Right cardiac atrium (tissue), 5 donors: ENCODE data around the gene DNAAF5. TPM values are rescaled to one million over a fixed set of nuclear protein-coding genes. Genes with fewer than 3 reads are reported as not detected.

ENCODE experiments used
- ATAC-seq, 2 donors: fragments of 200-7000 bp; cut with Tn5 transposase; one replicate each; pipeline versions ENCODE4 v1.8.0 to v1.9.1; 2020; ENCODE audit warnings: moderate library complexity in 2 of 2, mild to moderate bottlenecking in 1 of 2
- DNase-seq, 3 donors: peaks; one replicate each; pipeline ENCODE4 v3.0.0-alpha.2; 2020
- H3K27ac ChIP-seq: one replicate; pipeline ENCODE4 v1.5.1; 2013; ENCODE audit warnings: mild to moderate bottlenecking, low read length, control low read depth, moderate library complexity
- H3K27me3 ChIP-seq: one replicate; pipeline ENCODE4 v1.6.1; 2013; ENCODE audit not compliant: control insufficient read depth, insufficient read depth
- H3K4me1 ChIP-seq: one replicate; pipeline ENCODE4 v1.6.1; 2013; ENCODE audit warnings: low read length; ENCODE audit not compliant: control insufficient read depth, insufficient read depth
- H3K4me3 ChIP-seq: one replicate; pipeline ENCODE4 v1.5.1; 2013; ENCODE audit warnings: low read length, control low read depth
- H3K9me3 ChIP-seq: one replicate; pipeline ENCODE4 v1.6.1; 2013; ENCODE audit warnings: low read length; ENCODE audit not compliant: control insufficient read depth
- WGBS: extraction: QIAGEN DNeasy Blood & Tissue Kit; methylation state at CpG from one replicate; pipeline ENCODE4 v1.1.7; 2013; 5-methylcytosine and 5-hydroxymethylcytosine counted together
- intact Hi-C, 4 donors: fragments of 100-400 bp; cut with DNase I; formaldehyde crosslinking; loops; one replicate each; pipeline versions ENCODE4 v1.11.0 to v1.14.0; 2022 to 2023
- polyA plus RNA-seq: library from polyadenylated mRNA; stranded (reverse); fragments of 200-250 nt; gene quantifications from one replicate; pipeline ENCODE4 v1.2.3, GENCODE V29; 2013
- total RNA-seq, 4 donors: library from RNA; stranded (reverse); fragmentation: NEBNext Ultra II Directional; extraction: Animal tissue kit (Norgen Biotek cat#: 25700); gene quantifications; one replicate each; pipeline ENCODE4 v1.2.1, GENCODE V29; 2021
- donor health status: healthy with polysubstance abuse.
- donor health status: DM: no; HTN: yes; CAD: no.
- donor health status: DM: no; HTN: no; CAD: no.
- donor health status: DM: no; HTN: yes; CAD: no; lungs with severe emphysema.
- donor health status: DM: yes; HTN: yes; CAD: no.

Gene DNAAF5
- total and polyA plus RNA-seq, 5 donors, result 10.2 to 20.7 (median 15.8) TPM

- intact Hi-C loops, result no loop called here
- peak; percentile 68 to 81 for ATAC-seq
Measured at GRCh38 chr7:831596-832166, 105.2 kb downstream of the DNAAF5 start.

GRCh38 chr7:832167-832967 is 105.9 kb downstream of the DNAAF5 start, which contains the start of gene SUN1:
Gene SUN1, plus strand, starts transcription at chr7:832476. Its CDS starts 49 bp downstream, at chr7:832525.
- DNase-seq (no peak), ATAC-seq (peak; percentile 3 to 51)
- intact Hi-C loops, result no loop called here
- Histone ChIP-seq H3K27ac (peak within 1 kb of the TSS; percentile 73), H3K4me3 (peak within 1 kb of the TSS; percentile 1), H3K9me3 (no peaks in the 10 kb centered on the region), H3K4me1 (peaks cover 23% of the 10 kb centered on the region), H3K27me3 (no peaks in the 10 kb centered on the region)
- 57% methylated on average over 24 of the region's 24 CpGs for WGBS

More at GRCh38 chr7:831596-832166, 105.2 kb downstream of the DNAAF5 start:
- 13% methylated on average over 7 of the region's 7 CpGs for WGBS
- peak overlapping the region; percentile 1 for H3K4me3 ChIP-seq
- H3K4me1 ChIP-seq, result peaks cover 20% of the 10 kb centered on the region
- H3K27me3 ChIP-seq, result no peaks in the 10 kb centered on the region
- no peaks in the 10 kb centered on the region for H3K9me3 ChIP-seq
- DNase-seq, result no peak
- peak overlapping the region; percentile 58 for H3K27ac ChIP-seq

DNA sequence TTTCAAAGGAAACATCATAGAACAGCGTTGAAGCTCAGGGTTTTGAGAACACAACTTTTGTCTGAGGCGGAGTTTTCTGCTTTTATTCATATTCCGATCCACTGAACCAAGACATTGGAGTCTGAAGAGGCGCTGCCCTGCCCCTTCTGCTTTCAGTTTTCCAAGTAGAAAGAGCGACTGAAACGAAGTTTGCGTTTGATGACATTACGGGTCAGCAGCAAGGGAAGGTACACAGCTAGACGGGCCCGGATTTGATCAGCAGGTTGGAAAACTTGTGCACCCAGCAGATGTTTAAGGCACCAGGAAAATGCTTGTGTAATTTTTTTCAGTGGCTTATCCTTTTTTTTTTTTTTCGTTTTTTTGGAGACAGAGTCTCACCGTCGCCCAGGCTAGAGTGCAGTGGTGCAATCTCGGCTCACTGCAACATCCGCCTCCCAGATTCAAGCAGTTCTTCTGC is 106.5 kb downstream of the DNAAF5 start:
- Histone ChIP-seq H3K27ac (peak overlapping the region; percentile 73), H3K4me3 (no peak overlapping the region), H3K4me1 (peaks cover 23% of the 10 kb centered on the region), H3K9me3 (no peaks in the 10 kb centered on the region), H3K27me3 (no peaks in the 10 kb centered on the region)
- no peak for DNase-seq
- no peak for ATAC-seq
- intact Hi-C loops, result no loop called here
- WGBS, result 91% methylated on average over 15 of the region's 15 CpGs

DNA sequence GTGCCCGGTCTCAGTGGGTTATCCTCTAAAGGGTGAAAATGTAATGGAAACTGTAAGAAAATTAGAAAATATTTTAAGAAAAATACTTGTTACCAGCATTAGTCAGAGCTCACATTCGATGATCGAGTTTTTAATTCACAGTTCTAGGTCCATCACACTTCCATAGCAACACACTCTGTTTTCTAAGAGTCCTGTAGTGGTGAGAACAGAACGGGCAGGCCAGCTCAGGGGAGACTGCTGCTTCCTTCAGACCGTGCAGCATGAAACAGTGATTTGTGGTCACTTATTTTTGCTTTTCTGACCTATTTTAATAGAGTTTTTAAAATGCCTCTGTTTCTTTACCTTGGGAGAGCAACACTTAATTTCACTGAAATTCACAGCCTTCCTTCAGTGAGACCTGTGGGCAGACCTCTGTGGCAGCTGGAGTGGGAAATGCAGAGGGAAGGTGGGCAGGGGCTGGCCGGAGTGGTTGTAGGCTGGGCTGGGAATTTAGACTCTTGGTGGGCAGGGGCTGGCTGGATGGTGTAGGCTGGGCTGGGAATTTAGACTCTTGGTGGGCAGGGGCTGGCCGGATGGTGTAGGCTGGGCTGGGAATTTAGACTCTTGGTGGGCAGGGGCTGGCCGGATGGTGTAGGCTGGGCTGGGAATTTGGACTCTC is 107.2 kb downstream of the DNAAF5 start:
- ATAC-seq (no peak), DNase-seq (no peak)
- Histone ChIP-seq H3K27me3 (no peaks in the 10 kb centered on the region), H3K4me3 (no peak overlapping the region), H3K4me1 (peaks cover 23% of the 10 kb centered on the region), H3K9me3 (no peaks in the 10 kb centered on the region), H3K27ac (peak overlapping the region; percentile 49)
- WGBS, result 83% methylated on average over 8 of the region's 8 CpGs
- intact Hi-C loops, result no loop called here

- DNase-seq (peak in 1 of 3 donors; percentile 23), ATAC-seq (no peak)
- peaks cover 23% of the 10 kb centered on the region for H3K4me1 ChIP-seq
Measured at GRCh38 chr7:834277-834676, 107.8 kb downstream of the DNAAF5 start.

DNA sequence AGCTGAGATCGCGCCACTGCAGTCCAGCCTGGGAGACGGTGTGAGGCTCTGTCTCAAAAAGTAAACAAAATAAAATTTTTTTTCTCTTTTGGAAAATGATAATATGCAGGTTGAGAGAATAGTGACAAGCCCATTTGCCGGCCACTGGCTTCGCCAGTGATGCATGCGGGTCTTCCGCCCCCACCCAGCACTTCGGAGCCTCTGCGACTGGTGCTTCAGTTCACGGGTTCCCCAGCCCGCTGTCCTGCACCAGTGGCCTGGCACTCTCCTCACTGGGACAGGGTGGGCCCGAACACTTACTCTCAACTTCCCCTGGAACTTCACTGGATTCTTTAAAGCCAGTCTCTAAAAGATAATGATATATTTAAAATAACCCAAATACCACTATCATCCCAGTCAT is 108.5 kb downstream of the DNAAF5 start:
- intact Hi-C loops, result loop anchor here in 2 of 4 donors (5.0 kb wide), 1 partner anchor 37 kb away; no protein-coding TSS in a partner anchor
- ATAC-seq, result no peak
- Histone ChIP-seq H3K9me3 (no peaks in the 10 kb centered on the region), H3K27ac (peak overlapping the region; percentile 53), H3K4me1 (peaks cover 22% of the 10 kb centered on the region), H3K4me3 (no peak overlapping the region), H3K27me3 (no peaks in the 10 kb centered on the region)
- WGBS, result 95% methylated on average over 12 of the region's 12 CpGs
- DNase-seq, result no peak

More at GRCh38 chr7:834277-834676, 107.8 kb downstream of the DNAAF5 start:
- Histone ChIP-seq H3K9me3 (no peaks in the 10 kb centered on the region), H3K27ac (peak overlapping the region; percentile 21), H3K4me3 (no peak overlapping the region), H3K27me3 (no peaks in the 10 kb centered on the region)
- WGBS, result 90% methylated on average over 12 of the region's 12 CpGs
- intact Hi-C loops, result no loop called here

- no peak overlapping the region for H3K4me3 ChIP-seq
- peak in 1 of 2 donors; percentile 50 for ATAC-seq
- intact Hi-C loops, result loop anchor here in 2 of 4 donors (5.0 kb wide), 1 partner anchor 37 kb away; no protein-coding TSS in a partner anchor
- WGBS, result 74% methylated on average over 27 of the region's 27 CpGs
- H3K27ac ChIP-seq, result peak overlapping the region; percentile 75
- H3K9me3 ChIP-seq, result no peaks in the 10 kb centered on the region
- H3K4me1 ChIP-seq, result peaks cover 17% of the 10 kb centered on the region
- H3K27me3 ChIP-seq, result no peaks in the 10 kb centered on the region
- no peak for DNase-seq
Measured at GRCh38 chr7:835485-836401, 109.2 kb downstream of the DNAAF5 start.

Other genes with a start within 250 kb of the DNAAF5 start
- 10 to 100 TPM; 32.2 to 44.3 (median 38.4) TPM for gene PDGFA, start 206.9 kb upstream of the DNAAF5 start, total RNA-seq
- gene PDGFA, start 206.9 kb upstream of the DNAAF5 start, polyA plus RNA-seq, result 18.3 TPM
- gene PRKAR1B, start 582 bp downstream of the DNAAF5 start, total RNA-seq, result 10 to 100 TPM; 22.6 to 38.3 (median 25.1) TPM
- gene PRKAR1B, start 582 bp downstream of the DNAAF5 start, polyA plus RNA-seq, result 20.7 TPM
- gene SUN1, start 105.8 kb downstream of the DNAAF5 start, total RNA-seq, result 100 to 1,000 TPM; 139 to 163 (median 147) TPM
- 86.9 TPM for gene SUN1, start 105.8 kb downstream of the DNAAF5 start, polyA plus RNA-seq
- 10 to 100 TPM; 20.1 to 23.6 (median 22.2) TPM for gene GET4, start 149.9 kb downstream of the DNAAF5 start, total RNA-seq
- 22.2 TPM for gene GET4, start 149.9 kb downstream of the DNAAF5 start, polyA plus RNA-seq
- 1 to 10 TPM; 4.8 to 7.1 (median 6.4) TPM for gene ADAP1, start 228.0 kb downstream of the DNAAF5 start, total RNA-seq
- gene ADAP1, start 228.0 kb downstream of the DNAAF5 start, polyA plus RNA-seq, result 8.4 TPM
- gene COX19, start 248.8 kb downstream of the DNAAF5 start, total RNA-seq, result 1 to 10 TPM; 6.3 to 8.8 (median 7.8) TPM
- gene COX19, start 248.8 kb downstream of the DNAAF5 start, polyA plus RNA-seq, result 5.8 TPM